Measurements from ENCODE around the gene NOTUM.

The NOTUM gene

DNA sequence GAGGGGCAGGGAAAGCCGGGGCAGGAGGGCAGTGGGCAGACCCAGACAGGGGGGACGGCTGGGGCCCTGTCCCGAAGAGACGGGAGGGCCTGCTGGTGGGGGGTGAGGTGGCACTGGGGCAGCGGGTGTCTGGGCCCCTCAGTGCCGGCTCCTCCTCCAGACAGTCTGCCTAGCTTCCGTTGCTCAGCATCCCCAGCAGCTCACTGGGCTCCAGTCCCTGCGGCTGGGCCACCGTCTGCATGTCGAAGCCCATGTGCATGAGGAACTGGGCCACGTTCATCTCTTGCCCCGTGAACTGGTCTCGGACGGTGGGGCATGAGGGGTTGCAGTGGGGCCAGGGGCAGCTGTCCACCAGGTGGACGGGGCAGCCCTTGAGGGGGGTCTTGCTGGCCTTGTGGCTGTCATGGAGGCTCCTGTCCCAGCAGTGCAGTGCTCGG, 8.2 kb downstream of the NOTUM start:
- H3K4me3 ChIP-seq (ENCODE audit: low read depth, low read length): no peak overlapping the region
- TF ChIP-seq, protein P1, sequence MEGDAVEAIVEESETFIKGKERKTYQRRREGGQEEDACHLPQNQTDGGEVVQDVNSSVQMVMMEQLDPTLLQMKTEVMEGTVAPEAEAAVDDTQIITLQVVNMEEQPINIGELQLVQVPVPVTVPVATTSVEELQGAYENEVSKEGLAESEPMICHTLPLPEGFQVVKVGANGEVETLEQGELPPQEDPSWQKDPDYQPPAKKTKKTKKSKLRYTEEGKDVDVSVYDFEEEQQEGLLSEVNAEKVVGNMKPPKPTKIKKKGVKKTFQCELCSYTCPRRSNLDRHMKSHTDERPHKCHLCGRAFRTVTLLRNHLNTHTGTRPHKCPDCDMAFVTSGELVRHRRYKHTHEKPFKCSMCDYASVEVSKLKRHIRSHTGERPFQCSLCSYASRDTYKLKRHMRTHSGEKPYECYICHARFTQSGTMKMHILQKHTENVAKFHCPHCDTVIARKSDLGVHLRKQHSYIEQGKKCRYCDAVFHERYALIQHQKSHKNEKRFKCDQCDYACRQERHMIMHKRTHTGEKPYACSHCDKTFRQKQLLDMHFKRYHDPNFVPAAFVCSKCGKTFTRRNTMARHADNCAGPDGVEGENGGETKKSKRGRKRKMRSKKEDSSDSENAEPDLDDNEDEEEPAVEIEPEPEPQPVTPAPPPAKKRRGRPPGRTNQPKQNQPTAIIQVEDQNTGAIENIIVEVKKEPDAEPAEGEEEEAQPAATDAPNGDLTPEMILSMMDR (IDR thresholded peaks at IDR 0.05; ENCODE audit: low read depth, low read length): no peak

DNA sequence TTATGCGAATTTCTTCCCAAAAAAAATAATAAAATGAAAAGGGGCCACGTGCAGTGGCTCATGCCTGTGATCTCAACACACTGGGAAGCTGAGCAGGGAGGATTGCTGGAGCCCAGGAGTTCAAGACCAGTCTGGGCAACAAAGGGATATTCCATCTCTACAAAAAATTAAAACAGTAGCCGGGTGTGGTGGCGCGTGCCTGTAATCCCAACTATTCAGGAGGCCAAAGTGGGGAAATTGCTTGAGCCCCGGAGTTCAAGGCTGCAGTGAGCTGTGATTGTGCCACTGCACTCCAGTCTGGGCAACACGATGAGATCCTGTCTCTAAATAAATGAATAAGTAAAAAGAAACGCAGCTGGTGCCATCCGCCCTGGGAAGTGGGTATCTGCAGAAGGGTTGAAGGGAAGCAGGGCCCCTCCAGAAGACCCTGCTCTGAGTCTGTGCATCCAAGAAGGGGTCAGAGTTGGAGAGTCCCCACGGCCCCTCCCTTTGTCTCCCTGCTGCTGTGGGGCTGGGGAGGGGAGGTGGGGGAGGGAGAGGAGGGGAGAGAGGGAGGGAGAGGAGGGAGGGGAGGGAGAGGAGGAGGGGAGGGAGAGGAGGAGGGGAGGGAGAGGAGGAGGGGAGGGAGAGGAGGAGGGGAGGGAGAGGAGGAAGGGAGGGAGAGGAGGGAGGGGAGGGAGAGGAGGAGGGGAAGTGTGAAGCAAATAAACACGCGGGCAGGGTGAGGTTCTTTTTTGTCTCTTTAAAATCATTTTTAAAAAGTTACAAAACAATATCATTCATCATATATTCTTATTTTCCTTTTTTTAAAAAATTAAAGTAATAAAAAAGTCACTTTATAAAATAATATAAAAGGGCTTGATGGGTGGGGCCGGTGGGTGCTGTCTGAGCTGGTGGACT, 9.0 kb downstream of the NOTUM start:
- H3K4me3 ChIP-seq (ENCODE audit: low read depth, low read length): no peak overlapping the region
- TF ChIP-seq, protein P1 (IDR thresholded peaks at IDR 0.05; ENCODE audit: low read depth, low read length): no peak

DNA sequence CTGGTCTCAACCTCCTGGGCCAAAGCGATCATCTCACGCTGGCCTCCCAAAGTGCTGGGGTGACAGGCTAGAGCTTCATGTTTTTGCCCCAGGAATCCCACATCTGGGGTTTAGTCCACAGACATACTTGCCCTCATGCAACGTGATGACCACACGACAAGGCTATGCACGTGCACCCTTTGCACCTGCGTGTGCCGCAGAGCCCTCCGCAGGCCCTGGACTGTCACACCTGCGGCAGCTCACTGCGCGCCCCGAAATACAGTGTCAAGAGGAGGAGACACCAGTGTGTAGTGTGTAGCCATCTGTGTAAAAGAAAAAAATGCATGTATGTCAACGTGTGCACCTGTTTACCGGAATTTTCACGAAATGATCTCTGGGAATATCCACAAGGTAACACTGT, 10.5 kb downstream of the NOTUM start:
- TF ChIP-seq, protein P1 (IDR thresholded peaks at IDR 0.05; ENCODE audit: low read depth, low read length): no peak
- H3K4me3 ChIP-seq (ENCODE audit: low read depth, low read length): no peak overlapping the region

DNA sequence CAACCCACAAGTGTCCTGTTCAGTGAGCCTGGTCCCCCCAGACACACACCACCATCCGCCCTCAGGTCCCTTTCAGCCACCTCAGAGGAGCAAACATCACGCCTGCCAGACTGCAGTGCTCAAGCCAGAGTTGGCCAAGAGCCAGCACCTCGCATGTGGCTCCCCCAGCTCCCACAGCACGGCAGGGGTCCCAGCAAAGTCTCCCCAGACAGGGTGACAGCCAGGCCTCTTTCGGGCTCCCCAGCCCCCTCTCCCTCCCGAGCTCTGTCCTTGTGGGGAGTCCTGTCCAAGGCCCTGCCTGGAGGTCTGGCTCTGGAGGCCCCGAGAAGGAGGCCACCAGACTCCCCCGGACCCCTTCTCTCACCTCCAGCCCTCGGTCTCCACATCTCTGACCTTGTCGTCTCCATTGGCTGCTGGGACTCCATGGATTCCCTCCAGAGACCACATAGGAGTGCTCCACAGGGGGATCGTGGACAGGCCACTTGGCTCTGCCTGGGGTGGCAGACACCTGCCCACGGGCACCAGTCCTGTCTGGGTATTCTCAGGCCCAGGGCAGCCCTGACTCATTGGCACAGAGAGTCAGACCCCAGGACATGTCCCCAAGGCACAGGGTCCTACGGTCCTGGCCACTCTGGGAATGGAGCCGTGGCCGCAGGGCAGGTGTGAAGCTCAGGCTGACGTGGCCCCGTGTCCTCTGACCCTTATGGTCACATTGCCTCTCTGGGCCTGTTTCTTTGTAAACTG, 12.2 kb downstream of the NOTUM start:
- no peak overlapping the region for H3K4me3 ChIP-seq (ENCODE audit: low read depth, low read length)
- TF ChIP-seq, protein P1 (IDR thresholded peaks at IDR 0.05; ENCODE audit: low read depth, low read length): no peak

DNA sequence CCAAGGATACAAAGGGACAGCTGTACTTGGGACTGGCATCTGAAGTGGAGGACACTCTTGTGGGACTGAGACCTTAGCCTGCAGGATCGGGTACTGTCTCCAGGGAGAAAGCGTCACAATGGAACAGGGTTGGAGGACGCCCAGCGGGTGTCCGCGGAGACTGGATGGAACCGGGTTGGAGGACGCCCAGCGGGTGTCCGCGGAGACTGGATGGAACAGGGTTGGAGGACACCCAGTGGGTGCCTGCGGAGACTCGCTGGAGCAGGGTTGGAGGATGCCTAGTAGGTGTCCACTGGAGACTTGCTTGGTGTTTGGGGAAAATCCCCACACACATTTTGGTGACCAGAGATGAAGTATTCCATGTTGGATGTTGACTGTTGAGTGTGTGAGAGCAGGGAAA, 13.8 kb downstream of the NOTUM start, which contains the start of gene MYADML2:
MYADML2 (minus strand) TSS at position 45 of the 400 bp plus-strand sequence. CDS start 5,492 bp downstream, outside the sequence.
- TF ChIP-seq, protein P1 (IDR thresholded peaks at IDR 0.05; ENCODE audit: low read depth, low read length): no peak
- no peak within 1 kb of the TSS for H3K4me3 ChIP-seq (ENCODE audit: low read depth, low read length)

DNA sequence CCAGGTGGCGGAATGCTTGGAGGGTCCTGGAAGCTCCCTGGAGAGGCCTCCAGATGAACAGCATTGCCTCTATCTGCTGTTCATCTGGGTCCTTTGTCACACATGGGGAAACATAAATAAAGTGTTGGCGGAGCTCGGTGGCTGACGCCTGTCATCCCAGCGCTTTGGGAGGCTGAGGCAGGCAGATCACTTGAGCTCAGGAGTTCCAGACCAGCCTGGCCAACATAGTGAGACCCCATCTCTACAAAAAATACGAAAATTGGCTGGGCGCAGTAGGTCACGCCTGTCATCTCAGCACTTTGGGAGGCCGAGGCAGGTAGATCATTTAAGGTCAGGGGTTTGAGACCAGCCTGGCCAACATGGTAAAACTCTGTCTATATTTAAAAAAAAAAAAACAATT, 16.1 kb downstream of the NOTUM start:
- H3K4me3 ChIP-seq (ENCODE audit: low read depth, low read length): no peak overlapping the region

More for the DNA sequence above, 16.1 kb downstream of the NOTUM start:
- TF ChIP-seq, protein P1 (IDR thresholded peaks at IDR 0.05; ENCODE audit: low read depth, low read length): no peak
